Measurements from ENCODE around the gene ALB.

GRCh38 chr4:73446336-73446938, 42.4 kb downstream of the ALB start:
- TF ChIP-seq CTCF (IDR thresholded peaks at IDR 0.05): peak in 5 of 6 experiments; percentile 22 to 64 (median 58)
- no peak for TF ChIP-seq POLR2A (IDR thresholded peaks at IDR 0.05)

Data from thyroid gland (tissue), 4 donors.